HG03196 (cell line): ENCODE data around the gene ZNF365.
"Not testable (repeated sequence)": the region's sequence is repeated elsewhere in the genome, so short reads cannot be mapped to it uniquely, and the experiment has no call there.

ENCODE experiments used
- ATAC-seq: cut with Tn5 transposase; IDR thresholded peaks from one replicate; pipeline ENCODE4 v1.9.1; 2021; ENCODE audit not compliant: unreplicated experiment

ZNF365 gene

GRCh38 chr10:62376071-62377025 lies 2.2 kb downstream of the ZNF365 start:
- ATAC-seq: no peak

DNA sequence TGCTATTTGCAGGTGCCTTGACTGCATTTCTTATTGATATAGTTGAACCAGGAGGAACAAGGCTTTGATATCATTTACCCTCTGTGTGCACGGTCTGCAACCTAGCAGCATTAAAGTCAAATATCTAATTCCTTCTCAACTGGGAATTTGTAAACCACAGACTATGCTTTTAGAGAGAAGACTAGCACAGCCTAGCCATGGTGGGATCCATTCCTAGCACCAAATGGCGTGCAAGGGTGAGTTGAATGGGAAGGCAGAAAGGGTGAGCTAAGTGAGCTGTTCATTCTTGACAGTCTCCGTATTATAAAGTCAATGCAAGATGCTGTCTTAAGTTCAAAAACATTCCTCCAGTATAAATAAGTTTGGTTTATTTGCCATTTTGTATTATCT lies 2.9 kb downstream of the ZNF365 start:
- no peak for ATAC-seq

DNA sequence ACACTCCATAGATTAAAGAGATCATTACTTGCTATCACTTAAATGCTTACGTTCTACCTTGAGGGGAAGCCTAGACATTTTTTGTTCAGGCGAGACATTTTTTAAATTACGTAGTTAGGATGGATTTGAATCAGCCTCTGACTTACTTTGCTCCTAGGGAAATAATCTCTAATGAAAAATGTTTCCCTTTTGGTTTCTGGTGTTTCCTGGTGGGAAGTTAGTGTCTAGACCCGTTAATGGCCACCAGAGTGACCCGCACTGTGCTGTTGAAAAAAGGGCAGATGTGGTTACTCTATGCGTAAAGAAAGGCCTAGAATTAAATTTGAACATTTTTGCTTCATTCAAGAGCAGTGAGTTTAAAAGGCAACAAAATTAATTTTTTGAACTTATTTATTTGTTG lies 3.8 kb downstream of the ZNF365 start:
- ATAC-seq: no peak

DNA sequence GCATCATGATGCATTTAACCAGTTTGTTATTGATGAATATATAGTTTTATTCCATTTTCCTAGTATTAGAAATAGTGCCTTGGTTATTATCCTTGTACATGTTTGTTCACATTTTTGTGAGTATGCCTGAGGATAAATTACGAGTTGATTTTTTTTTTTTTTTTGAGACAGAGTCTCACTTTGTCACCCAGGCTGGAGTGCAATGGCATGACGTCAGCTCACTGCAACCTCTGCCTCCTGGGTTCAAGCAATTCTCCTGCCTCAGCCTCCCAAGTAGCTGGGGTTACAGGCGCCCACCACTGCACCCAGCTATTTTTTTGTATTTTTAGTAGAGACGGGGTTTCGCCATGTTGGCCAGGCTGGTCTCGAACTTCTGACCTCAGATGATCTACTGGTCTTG lies 4.7 kb downstream of the ZNF365 start:
- ATAC-seq: not testable (repeated sequence)

GRCh38 chr10:62379394-62379793 lies 5.2 kb downstream of the ZNF365 start:
- ATAC-seq: no peak

- ATAC-seq: no peak
Measured at GRCh38 chr10:62380016-62380415, 5.8 kb downstream of the ZNF365 start.

GRCh38 chr10:62381385-62382102 lies 7.4 kb downstream of the ZNF365 start:
- ATAC-seq: no peak

DNA sequence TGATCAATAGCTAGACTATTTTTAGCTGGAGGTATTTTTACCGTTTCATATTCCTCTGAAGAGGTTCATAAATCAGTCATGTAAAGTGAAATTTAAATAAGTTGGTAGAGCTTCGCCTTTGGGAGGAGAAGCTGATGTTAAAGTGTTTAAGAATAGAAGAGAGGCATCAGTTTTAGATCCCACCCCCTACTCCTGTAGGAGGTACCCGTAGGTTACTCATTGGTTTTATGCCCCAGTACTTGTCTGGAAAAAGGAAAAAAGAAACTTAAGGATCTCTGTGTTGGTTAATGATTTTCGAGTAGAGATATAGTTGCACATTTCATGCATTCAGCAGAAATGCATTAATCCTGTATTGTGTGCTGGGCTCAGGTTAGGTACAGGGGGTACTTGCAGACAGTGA lies 8.7 kb downstream of the ZNF365 start:
- no peak for ATAC-seq

DNA sequence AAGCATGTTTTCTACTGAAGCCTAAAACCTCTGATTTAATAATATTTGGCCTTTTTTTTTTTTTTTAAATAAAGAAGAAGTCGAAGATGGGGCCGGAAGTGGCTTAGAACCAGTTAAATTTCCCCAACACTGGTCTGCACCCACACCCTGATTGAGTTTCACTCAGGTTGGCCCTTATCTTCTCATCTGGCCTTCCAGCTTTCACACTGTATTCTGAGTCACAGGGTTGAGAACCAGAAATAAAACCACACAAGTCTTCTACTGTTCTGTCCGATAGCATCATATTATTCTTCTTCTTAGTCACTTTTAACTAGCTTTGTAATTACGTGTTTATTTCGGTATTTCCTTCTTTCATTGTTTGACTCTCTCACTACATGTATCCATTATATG lies 9.9 kb downstream of the ZNF365 start:
- no peak for ATAC-seq

- no peak for ATAC-seq
Measured at GRCh38 chr10:62384447-62385081, 10.4 kb downstream of the ZNF365 start.

DNA sequence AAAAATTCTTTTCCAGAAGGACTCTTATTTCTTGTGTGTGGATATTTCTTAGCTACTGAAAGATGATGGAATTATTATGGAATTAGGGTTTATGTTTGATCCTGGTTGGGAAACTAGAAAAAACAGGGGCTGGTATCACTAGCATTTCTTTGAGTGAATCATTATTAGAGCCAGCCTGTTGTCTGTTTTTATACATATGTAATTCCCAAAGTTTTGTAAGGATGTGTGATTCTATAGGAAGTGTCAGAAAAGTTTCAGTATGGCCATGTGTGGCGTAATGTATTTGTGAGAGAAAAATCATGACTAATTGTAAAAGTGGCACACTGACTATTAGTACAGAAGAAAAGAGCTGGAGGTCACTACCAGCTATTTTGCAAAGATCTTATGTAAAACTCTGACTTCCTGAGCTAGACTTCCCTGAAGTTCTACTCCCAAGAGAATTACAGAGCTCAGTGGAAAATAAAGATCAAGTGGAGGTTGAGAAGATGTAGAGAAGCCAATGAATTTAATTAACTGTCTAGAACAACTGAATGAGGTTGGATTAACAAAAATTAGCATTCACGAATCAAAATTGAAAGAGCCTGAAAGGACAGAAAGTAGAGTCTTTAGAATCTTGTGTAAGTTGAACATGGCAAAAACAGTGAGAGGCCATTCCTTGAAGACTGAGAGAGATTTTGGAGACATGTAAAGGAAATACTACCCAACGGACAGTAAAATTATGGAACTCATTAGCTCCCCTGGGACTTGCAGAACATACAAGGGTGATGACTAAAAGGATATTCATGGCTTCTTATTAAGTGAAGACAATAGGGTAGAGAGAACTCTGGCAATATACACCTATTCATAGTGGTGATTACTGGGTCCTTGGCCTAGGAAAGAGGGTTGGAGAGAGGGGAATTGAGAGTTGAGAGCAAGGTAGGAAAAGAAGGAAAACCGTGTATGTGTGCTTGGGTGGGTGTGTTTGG lies 12.5 kb downstream of the ZNF365 start:
- no peak for ATAC-seq

GRCh38 chr10:62388328-62388727 lies 14.2 kb downstream of the ZNF365 start:
- no peak for ATAC-seq

- no peak for ATAC-seq
Measured at GRCh38 chr10:62390497-62391176, 16.5 kb downstream of the ZNF365 start.

DNA sequence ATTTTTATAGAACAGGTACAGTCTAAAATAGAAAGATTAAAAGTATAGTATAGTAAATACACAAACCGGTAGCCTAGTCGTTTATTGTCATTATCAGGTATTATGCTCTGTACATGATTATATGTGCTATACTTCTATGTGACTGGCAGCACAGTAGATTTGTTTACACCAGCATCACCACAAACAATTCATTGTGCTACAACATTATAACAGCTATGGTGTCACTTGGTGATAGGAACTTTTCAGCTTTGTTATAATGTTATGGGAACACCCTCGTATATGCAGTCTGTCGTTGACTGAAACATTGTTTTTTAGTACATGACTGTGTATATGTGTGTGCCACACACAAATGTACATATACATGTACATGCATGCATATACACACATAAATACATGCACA lies 19.1 kb downstream of the ZNF365 start:
- ATAC-seq: no peak

GRCh38 chr10:62394556-62395018 lies 20.4 kb downstream of the ZNF365 start:
- ATAC-seq: no peak

- no peak for ATAC-seq
Measured at GRCh38 chr10:62395892-62396291, 21.7 kb downstream of the ZNF365 start.

DNA sequence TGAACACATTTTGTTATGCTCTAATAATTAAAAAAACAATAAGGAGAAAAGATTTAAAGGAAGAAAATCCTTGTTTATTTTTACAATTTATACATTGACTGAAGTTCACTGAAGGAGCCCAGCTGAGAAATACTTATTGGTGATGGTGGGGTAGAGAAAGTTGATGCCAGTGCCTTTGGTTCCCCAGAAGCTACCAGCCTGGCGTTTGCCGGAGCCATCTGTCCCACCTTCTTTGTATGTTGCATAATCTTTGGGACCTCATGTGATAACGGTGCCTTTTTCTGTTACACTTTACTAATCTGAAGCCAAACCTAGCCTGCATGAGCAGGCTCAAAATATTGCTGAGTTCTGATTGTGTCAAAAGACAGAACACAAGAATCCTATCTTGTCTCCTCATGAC lies 22.7 kb downstream of the ZNF365 start:
- no peak for ATAC-seq

- ATAC-seq: no peak
Measured at GRCh38 chr10:62399211-62399610, 25.0 kb downstream of the ZNF365 start.

GRCh38 chr10:62402508-62402907 lies 28.3 kb downstream of the ZNF365 start:
- no peak for ATAC-seq

GRCh38 chr10:62410528-62410927 lies 36.4 kb downstream of the ZNF365 start:
- not testable (repeated sequence) for ATAC-seq
